HG03060 (cell line): ENCODE data around the gene SFXN3.
A peak's percentile ranks its signal among the peaks of the same experiment; 100 is the strongest.
"Not testable (repeated sequence)": the region's sequence is repeated elsewhere in the genome, so short reads cannot be mapped to it uniquely, and the experiment has no call there.

ENCODE experiments used
- ATAC-seq: cut with Tn5 transposase; IDR thresholded peaks from one replicate; pipeline ENCODE4 v1.9.1; 2021; ENCODE audit warnings: low read depth, moderate number of reproducible peaks; ENCODE audit not compliant: unreplicated experiment

The SFXN3 gene

DNA sequence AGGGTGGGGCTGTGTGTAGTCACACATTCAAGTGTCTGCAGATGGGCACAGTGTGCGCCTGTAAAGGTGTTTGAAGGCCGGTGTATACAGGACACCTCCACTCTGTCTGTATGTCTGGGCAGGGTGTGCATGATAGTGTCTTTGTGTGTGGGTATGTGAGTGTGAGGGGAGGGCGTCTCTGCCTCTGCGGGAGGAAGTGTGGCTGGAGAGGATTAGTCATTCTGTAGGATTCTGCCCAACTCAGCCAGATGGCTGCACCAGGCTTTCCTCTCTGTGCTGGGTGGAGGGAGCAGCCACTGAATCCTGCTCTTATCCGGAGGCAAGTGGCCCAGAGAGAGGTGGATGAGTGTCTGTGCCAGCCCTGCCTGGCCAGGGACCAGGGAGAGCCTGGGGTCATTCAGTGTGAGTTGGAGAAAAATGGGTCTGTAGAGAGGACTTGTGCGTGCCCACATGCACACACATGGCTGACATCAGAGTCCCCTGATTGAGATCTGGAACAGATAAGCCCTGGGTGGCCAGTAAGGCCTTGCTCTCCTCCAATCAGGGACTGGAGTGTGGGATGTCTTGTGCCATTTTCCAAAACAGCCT, 1.7 kb downstream of the SFXN3 start:
- ATAC-seq = no peak

DNA sequence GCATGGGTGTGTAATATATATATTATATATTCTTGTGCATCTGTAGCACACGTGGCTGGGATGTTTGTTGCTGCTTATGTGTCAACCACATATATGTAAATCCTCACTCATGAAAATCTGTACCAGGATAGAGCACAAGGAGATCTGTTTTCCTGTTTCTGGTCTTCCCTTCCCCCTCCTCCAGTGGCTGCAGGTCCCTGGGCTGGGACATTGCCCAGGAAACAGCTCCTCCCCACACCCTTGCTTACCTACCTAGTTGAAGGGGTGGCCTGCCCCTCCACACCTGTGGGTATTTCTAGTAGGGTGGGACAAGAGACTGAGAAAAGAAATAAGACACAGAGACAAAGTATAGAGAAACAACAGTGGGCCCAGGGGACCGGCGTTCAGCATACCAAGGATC, 2.2 kb downstream of the SFXN3 start:
- ATAC-seq = no peak

DNA sequence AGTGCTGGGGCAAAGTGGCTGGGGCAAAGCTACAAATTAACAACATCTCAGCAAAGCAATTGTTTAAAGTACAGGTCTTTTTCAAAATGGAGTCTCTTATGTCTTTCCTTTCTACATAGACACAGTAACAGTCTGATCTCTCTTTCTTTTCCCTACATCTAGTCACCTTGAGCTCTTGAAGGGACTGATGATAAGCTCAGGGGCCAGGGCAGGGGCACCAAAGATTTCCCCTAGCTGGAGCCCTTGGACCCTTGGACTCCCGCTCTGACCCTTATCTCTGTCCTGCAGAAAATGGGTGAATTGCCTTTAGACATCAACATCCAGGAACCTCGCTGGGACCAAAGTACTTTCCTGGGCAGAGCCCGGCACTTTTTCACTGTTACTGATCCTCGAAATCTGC, 3.4 kb downstream of the SFXN3 start:
- not testable (repeated sequence) for ATAC-seq

DNA sequence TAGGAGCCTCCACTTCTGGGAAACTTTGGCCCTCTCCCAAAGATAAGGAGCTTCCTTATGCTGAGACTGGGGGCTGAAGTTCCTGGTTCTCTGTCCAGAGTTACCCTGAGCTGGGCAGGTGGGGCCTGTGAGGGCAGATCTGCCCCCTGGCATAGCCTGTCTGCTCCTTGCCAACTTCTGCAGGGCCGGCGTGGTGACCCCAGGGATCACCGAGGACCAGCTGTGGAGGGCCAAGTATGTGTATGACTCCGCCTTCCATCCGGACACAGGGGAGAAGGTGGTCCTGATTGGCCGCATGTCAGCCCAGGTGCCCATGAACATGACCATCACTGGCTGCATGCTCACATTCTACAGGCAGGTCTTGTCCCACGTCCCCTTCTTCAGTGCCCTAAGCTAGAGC, 4.3 kb downstream of the SFXN3 start:
- no peak for ATAC-seq

DNA sequence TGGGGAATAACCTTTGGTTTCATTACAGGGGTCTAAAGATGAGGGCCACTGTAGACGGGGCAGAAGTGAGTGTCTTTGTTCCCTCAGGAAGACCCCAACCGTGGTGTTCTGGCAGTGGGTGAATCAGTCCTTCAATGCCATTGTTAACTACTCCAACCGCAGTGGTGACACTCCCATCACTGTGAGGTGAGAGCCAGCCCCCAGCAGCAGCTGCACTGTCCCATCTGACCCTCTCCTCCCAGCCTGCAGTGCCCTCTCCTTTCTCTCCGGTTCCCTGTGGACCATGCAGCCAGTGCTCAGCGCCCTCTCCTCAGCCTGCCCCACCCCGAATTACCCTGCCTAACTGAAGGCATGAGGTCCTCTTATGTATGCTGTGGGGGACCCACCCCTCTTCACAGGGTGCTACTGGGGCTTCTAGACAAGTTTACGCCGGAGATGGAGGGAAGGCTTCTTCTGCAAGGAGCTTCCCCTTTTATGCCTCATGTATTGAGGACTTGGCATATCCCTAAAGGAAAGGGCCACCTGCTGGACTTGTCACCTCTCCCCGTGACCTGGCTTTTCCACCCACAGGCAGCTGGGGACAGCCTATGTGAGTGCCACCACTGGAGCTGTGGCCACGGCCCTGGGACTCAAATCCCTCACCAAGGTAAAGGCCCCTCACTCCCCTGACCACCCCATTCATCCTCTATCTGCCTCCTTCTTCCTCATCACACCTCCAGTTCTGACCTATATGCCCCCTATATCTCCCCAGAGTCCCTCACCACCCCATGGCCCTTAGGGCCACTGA, 5.1 kb downstream of the SFXN3 start:
- ATAC-seq = no peak

DNA sequence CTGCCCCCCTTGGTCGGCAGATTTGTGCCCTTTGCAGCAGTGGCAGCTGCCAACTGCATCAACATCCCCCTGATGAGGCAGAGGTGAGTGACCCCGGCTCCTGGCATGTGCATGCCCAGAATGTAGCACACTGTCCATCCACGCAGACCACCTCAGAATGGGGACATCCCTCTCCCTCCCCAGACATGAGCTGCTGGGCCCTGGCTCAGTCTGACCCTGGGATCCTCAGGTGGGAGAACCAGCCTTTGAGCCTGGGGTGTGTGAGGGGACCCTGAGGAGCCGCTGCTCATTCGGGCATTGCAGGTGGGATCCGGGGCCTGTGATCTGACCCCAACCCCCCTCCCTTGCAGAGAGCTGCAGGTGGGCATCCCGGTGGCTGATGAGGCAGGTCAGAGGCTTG, 5.7 kb downstream of the SFXN3 start:
- ATAC-seq = no peak

DNA sequence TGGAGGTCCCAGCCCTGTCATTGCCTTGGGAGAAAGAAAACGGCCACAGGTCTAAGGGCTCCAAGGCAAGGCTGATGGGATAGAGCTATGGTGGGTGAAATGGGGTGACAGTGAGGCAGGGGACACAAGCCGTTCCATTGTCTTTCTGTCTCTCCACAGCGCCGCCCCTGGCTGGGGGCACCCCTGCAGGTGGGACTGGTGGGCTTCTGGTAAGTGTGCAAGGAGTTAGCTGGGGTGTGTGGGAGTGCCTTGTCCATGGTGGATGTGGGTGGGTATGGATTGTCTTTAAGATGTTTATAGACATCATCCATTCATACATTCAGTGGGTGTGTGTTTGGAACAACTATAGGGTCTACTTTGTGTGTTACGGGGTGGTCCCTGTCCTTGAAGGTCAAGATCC, 7.5 kb downstream of the SFXN3 start:
- ATAC-seq = no peak

DNA sequence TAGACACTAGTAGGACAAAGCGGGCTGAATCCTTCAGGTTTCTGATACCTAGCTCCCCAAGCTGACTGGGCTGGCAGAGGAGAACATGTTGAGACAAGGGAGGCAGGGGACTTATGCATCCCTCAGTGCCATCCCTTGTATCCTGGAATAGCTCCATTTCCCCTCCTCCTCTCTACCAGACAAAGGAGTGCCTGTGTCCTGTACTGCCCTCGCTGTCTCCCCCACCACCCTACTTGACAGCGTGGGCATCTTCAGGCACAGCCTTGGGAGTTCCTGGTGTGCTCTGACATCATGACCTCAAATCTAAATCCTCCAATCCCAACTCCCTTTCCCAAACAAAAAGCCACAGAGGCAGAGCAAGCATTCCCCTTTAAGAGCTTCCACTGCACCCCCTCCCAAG, 9.0 kb downstream of the SFXN3 start:
- no peak for ATAC-seq

DNA sequence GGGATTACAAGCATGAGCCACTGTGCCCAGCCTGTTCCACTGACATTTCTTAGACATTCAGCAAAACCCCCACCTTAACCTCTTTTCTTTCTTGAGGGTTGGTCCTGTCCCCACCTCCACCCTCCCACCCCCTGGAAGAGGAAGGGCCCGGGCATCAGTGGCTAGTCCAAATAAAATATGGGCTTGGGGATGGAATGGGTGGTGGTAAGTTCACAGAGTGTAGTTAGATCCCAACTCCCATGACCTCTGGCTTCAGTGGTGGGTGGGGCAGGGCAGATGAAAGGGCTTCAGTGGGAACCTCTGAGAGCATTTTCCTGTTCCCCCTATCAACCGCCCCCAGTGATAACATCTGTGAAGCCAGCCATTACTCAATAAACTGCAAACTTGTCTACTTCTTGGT, 9.8 kb downstream of the SFXN3 start:
- no peak for ATAC-seq

DNA sequence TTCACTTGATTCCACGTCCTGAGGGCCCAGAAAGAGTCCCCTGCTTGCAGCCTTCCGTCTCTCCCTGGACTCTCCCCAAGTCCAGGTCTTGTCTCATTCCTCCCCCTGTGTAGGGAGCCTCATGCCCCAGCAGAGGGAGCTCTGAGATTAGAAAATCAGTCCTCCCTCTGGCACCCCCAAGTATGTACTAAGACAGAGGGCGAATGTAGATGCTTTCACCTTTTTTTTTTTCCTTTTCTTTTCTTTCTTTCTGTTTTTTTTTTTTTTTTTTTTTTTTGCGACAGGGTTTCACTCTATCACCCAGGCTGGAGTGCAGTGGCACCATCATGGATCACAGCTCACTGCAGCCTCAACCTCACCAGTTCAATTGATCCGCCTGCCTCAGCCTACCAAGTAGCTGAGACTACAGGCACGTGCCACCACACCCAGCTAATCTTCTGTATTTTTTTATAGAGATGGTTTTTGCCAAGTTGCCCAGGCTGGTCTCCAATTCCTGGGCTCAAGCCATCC, 10.3 kb downstream of the SFXN3 start:
- ATAC-seq = no peak

DNA sequence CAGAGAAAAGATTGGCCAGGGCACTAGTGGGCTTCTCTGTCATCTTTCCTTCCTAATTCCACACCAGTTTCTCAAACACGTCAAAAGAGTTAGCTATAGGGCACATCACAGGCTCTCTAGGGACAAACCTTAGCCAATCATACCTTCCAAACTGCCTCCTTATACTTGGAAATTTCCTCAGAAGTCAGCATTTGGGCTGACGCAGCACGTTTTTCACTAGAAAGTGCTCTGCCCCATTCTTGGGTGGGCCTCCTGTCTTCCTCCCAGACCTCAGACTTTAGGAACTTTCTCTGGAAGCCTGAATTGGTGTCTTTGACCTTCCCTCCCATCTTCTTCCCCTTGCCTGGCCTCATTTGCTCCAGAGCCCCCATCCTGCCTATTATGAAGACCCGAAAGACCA, 11.1 kb downstream of the SFXN3 start:
- ATAC-seq = no peak

DNA sequence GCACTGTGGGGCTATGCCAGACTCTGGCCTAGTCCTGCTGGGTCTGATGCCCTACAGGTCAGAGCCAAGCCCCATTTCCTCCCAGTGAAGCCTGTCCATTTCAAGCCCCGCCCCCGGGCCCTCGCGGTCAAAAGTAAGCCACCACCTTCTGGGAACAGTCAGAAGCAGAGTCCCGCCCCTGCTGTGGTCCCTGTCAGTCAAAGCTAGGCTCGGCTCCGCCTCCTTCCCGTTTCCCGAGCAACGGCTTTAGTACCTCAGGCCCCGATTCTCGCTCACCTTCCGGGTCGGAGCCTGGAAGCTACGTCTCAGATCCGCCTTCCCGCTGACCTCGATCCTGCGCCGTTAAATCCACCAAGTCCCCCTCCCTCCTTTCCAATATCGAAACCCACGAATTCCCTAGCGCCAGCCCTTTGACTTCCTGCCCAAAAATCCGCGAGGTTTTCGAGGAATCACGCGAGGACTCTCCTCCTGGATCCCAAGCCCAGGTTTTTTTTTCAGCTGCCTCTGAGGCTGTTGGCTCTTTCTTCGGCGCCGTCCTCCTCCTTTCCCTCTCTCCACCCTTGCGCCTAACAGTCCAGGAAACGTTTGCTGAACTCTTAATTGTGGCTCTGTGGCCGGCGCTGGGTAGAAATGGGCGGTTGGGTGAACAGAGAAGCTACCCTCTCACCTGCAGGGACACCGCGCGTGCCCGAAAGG, 11.8 kb downstream of the SFXN3 start:
- ATAC-seq = peak; percentile 93

DNA sequence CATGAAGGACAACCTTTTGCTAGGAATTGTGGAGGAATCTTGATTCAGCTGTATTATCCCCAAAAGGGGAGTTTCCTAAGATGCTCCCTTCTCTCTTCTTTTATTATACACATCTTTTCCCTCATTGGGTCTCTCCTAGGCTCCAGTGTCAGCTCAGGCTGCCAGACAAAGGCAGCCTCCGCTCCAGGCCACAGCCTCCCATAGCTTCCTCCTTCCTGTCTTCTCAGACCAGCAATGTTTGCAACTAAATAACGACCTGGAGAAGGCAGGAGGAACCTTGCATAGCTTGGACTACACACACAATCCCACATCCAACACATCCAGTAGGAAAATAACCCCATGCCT, 12.3 kb downstream of the SFXN3 start:
- no peak for ATAC-seq

DNA sequence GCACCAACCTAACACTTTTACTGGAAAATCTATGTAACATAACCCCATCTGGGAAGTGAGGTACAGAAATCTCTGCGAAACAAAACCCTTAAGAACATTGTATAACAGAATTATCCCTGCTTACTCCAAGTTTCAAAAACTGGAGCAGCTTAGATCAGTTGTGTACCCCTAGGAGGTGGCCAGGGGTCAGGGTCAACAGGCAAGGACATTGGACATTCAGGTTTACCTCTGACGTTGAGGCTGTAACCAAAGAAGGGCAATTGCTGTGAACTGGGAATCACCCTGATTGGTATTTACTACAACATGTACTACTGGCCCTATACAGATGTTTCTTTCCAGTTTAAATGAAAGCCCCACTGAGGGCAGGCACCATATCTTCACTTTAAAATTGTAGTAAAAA, 13.1 kb downstream of the SFXN3 start:
- ATAC-seq = no peak

DNA sequence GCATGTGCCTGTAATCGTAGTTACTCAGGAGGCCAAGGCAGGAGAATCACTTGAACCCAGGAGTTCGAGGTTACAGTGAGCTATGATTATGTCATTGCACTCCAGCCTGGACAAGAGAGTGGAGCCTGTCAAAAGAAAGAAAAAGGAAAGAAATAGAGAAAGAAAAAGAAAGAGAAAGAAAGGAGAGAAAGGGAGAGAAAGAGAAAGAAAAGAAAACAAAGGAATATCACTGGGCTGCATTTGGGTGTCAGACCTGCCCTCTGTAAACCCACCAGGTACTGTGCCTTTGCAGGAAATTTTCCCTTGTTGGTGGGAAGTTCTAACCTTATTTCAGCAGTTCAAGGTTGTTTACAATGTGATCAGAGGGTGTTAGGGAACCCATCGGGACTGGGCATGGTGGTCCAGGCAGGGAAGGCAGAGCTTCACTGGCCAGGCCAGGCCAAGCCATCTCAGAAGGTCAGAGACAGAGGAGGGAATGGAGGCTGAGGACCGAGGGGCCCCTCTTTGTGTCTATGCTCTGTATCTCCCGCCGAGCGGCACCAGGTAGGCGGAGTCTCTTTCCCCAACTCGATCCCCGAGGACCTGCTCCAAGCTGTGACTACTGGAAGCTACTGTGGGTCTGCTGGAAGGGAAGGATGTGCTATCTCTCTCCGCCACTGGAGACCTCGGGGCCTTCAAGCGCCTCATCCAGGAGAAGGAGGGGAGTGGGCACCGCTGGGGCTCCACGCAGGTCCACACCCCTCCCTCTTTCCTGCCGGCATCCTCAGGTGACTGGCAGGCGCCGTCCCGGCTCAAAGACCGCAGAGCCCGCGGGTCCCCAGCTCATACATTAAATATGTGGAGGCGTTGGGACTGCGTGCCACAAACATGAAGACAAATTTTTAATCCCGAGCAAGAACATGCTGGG, 15.6 kb downstream of the SFXN3 start:
- no peak for ATAC-seq

DNA sequence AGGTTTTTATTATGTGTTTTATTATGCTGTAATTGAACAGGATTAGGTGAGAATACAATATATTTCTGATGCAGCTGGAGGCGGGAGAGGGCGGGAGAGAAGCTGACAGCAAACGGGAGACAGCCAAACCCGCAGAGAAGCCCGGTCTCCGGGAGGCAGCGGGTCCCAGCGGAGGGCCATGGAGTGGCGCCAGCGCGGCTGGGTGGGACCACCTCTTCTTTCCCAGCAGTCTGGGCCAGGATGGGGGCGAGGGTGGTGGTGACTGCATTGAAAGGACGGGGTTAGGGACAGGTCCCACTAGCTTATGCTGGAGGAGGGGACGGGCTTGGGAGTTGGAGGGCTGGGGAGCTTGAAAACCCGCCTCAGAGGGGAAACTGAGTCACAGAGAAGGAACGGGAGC, 16.2 kb downstream of the SFXN3 start:
- ATAC-seq = no peak

DNA sequence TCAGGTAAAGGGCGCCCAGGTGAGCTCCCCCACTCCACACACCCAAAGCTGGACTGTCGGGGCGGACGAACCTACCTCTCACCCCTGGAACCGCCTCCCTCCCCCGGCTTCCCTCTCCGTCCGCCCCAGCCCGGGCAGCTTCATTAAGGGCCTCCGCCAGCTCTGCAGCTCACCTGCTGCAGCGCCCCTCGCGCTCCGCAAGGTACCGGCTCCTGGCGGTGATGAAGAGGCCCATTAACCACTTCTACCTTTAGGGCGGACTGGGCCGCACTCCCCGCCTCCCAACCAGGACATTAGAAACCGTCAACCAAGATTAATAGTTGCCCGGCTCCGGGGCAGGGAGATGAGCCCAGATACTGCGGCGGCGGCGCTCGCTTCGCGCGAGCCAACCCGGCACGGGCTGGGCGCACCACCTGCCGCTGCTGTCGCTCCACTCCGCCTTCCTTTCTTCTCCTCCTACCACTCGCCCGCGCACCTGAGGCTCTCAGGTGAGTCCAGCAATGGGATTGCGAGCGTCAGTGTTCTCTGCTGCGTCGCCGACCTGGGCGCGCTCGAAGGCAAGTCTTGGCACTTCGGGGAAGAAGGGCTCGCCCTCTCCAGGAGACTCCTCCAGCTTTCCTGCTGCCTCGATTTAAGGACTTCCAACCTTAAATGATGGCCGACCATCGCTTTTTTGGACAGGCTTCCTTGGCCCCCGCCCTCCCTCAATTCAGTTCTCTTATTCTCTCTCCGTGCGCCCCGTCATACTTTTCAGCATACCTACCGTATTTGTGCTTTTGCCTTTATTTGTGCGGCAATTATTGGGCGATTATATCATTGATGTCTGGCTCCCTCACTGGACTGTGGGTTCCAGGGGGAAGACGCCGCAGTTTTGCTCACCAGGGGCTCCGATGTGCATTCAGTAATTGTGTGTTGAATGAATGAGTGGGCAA, 17.2 kb downstream of the SFXN3 start:
- ATAC-seq = no peak

DNA sequence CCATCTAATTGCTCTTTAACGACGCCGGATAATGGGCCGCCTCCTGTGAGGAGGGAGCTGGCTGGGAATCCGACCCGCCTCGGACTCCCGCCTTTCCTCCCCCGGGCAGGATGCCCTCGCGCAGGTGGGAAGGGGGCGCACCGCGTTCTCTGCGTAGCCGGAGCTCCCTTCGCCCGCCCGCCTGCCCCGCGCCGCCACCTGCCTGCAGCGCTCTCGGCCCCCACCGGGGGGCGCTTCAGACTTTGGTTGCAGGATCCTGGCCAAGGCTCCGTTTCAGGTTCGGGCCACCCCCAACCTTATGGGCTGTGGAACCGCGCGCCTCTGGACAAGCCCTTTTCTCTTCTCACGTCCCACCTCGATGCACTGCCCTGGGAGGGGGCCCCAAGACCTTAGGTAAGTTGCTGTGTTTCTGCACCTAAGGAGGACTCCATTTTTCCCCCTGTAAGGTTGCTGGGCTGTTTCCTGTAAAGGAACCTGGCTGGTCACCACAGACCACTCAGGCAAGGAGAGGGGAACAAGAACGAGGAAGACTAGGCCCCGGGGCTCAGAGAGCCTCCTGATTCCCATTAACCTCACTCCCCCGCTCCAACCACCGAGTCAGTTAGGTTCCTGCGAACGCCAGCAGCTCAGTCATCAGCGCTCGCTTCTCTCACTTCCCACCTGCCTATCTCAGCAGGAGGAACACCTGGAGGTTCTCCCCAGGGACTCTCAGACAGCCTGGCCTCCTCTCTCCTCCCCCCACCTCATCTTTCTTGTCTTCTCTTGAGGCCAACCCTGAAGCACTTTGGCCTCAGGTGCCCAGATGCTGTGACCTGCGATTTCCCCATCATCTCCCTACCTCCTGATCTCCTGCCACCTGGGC, 19.4 kb downstream of the SFXN3 start:
- ATAC-seq = no peak

DNA sequence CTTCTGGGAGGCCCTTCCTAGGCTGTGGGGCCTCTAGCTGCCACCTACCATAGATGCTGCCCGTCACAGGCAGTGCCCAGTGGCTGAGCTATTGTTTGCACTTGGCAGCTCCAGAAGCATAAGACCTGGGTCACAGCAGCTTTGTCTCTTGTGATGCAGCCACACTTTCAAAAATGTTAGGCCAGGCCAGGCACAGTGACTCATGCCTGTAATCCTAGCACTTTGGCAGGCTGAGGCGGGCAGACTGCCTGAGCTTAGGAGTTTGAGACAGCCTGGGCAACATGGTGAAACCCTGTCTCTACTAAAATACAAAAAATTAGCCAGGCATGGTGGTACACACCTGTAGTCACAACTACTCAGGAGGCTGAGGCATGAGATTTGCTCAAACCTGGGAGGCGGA, 21.3 kb downstream of the SFXN3 start:
- no peak for ATAC-seq
